ENCODE measurements around the gene RNF112. TPM values are rescaled to one million over a fixed set of nuclear protein-coding genes. Genes with fewer than 3 reads are reported as not detected.
"Not testable (repeated sequence)": the region's sequence is repeated elsewhere in the genome, so short reads cannot be mapped to it uniquely, and the experiment has no call there.

RNF112 gene
- total RNA-seq, 1 donor from 2014 or later, result 0.45 TPM

DNA sequence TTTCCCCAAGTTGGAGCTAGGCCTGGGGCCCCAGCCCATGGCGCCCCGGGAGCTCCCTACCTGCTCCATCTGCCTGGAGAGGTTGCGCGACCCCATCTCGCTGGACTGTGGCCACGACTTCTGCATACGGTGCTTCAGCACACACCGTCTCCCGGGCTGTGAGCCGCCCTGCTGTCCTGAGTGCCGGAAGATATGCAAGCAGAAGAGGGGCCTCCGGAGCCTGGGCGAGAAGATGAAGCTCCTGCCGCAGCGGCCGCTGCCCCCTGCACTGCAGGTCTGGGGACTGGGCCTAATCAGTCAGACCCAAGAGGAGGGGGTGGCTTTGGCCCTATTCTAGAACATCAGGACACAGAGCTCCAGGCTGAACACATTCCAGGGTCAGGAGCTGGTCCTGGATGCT is 1.5 kb downstream of the RNF112 start:
- ATAC-seq, result no peak
- peak; percentile 37 for DNase-seq (ENCODE audit: low spot score)

DNA sequence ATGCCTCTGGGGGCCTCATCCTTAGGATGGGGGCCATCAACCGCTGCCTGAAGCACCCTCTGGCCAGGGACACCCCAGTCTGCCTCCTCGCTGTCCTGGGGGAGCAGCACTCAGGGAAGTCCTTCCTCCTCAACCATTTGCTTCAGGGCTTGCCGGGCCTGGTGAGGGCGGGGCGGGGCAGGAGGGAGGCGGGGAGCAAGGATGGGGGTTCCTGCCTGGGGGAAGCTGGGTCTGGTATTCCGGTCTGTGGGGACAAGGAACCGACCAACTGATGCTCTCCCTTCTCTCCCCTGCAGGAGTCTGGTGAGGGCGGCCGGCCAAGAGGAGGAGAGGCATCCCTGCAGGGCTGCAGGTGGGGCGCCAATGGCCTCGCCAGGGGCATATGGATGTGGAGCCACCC is 2.0 kb downstream of the RNF112 start:
- peak; percentile 40 for DNase-seq (ENCODE audit: low spot score)
- ATAC-seq, result no peak

DNA sequence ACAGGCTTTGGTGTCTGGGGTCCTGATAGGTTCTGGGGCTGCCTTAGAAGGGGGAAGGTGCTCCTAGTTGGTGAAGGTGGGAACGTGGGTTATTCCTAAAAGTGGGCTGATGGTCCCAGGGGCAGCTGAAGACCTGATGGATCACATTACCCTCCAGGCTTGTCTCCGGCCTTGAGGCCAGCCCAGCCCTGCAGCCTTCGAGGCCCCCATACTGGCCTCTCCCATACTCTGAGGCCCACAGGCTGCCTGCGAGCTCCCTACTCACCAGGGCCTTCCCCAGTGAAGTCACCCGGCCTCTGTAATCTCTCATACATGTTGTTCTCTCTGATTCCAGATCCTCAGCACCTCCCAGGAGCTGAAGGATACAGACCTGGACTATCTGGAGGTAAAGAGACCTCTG is 2.7 kb downstream of the RNF112 start:
- ATAC-seq, result no peak
- no peak for DNase-seq (ENCODE audit: low spot score)

DNA sequence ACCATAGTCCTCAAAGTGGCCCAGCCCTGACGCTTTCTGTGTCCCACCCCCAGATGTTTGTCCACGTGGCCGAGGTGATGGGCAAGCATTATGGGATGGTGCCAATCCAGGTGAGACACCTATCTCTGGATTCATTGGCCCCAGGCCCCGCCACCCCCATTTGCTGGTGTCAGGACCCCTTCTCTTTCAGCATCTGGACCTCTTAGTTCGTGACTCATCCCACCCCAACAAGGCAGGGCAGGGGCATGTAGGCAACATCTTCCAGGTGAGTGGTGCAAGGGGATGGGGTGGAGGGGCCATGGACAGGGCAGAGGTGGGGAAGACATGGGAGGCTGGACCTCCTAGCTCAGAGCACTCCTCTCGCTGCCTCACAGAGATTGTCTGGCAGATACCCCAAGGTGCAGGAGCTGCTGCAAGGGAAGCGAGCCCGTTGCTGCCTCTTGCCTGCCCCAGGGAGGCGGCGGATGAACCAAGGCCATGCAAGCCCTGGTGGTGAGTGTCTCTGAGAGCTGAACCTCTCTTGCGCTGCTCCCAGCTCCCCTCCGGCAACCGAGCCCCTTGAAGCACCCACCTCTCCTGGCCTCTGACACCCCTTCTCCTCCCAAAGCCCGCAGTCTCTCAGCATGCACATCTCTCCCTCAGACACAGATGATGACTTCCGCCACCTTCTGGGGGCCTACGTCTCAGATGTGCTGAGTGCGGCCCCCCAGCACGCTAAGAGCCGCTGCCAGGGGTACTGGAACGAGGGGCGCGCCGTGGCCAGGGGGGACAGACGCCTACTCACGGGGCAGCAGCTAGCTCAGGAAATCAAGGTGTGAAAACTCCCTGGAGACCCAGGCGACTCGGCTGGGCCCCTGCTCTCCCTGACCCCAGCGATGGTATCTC is 3.6 kb downstream of the RNF112 start:
- ATAC-seq, result no peak
- DNase-seq (ENCODE audit: low spot score), result no peak

DNA sequence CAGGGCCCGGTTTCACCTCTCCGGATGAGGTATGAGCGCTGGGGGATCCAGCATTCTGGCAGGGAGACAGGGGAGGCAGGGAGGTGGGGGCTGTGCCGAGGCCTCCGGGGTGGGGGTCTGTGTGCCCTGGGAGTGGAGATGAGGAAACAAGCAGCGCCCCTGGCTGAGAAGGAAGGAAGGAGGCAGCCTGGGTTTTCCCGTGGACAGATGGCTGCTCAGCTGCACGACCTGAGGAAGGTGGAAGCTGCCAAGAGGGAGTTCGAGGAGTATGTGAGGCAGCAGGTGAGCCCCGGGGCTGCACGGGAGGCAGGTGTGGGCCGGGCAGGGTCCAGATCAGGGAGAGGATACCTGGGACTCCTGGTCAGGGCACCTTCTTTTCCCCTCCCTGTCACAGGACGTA is 4.3 kb downstream of the RNF112 start:
- ATAC-seq, result no peak

DNA sequence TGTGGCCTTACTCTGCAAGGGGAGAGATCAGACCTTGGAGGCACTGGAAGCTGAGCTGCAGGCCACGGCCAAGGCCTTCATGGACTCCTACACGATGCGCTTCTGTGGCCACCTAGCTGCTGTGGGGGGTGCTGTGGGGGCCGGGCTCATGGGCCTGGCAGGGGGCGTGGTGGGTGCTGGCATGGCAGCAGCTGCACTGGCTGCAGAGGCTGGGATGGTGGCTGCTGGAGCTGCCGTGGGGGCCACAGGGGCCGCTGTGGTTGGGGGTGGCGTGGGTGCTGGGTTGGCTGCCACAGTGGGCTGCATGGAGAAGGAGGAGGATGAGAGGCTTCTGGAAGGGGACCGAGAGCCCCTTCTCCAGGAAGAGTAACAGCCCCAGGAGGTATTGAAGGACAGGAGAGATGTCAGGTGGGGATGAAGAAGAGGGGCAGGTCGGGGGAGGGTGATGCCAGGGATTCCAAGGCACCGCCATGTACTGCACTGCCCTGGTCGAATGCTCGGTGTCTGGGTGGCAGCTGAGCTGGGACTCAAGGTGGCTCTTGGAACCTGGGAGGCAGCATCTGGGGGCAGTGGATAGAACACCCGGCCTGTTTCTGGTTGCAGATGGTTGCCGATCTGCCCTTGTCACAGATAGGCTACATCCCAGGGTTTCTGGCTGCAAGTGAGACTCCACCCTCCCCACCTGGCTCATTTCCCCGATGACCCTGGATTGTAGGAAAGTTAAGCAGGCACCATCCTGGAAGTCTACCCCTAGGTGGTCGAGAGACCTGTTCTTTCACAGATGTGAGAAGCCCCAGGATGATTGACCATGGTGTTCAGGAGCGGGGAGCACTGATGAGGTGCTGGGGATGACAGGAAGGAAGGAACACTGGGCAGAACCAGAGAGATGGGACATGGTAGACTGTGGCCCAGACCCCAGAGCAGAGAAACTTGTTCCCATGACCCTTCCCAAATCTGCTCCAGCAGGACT is 5.1 kb downstream of the RNF112 start:
- ATAC-seq, result no peak
- DNase-seq (ENCODE audit: low spot score), result no peak

More for the DNA sequence above, 4.3 kb downstream of the RNF112 start:
- no peak for DNase-seq (ENCODE audit: low spot score)

DNA sequence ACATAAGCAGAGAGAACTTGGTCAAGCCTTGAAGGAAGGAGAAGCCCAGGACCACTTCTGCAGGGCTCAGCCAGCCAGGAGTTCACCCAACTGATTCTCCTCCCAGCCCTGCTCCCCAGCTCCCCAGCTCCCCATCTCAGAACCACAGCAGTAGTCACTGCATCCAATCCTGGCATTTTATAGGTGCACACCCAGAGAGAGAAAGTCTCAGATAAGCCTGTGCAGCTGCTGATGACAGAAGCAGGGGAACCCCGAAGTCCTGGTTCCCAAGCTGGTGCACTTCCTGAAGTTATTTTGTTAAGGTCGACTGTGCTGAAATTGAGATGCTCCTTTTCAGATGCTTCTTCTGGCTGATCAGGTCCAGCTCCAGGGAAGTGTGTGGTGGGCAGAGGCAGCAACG is 6.6 kb downstream of the RNF112 start:
- ATAC-seq (no peak), DNase-seq (ENCODE audit: low spot score) (no peak)

DNA sequence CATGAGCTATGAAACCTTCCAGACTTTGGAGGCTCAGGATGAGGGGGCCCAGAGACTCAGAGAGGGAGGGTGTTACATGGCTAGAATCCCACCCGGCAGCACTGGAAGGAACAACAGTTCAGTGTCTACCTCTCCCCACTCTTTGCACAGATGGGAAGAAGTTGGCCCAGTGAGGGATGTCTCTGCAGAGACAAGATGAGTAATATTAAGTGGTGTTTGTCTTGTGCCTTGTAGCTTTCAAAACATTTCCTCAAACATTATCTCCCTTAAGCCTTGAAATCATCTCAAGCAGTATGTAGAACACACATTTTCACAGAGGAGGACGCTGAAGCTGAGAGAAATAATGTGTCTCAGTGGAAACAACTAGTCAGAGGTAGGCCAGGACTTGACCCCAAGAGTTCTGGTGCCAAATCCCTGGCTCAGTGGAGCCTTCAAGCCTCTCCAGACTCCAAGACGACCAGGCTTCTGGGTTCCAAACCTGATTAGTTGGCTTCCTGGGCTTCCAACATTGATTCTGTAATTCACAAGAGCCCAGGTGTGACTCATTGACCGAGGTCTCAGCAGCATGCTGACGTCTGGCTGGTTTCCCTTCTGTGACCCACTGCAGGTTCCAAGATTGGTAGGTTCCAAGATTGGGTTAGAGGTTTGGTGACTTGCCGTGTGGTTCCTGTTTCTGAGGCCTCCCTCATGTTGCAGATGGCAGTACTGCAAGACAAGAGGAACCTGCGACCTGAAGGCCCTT is 7.4 kb downstream of the RNF112 start:
- DNase-seq (ENCODE audit: low spot score) (no peak), ATAC-seq (no peak)

DNA sequence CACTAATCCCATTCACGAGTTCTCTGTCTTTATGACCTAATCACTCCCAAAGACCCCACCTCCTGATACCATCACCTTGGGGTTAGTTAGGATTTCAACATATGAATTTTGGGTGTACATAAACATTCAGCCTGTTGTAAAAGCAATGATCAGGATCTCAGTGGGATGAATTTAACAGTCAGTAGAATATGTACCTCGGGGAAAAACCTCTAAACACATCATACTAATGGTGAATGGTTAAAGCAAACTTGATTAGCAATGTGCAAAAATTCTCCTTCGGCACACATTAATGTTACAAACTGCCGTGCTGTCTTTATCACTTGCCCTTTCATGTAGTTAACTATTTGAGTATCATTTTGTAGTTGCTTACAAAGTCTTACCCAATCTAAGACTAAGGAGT is 10.2 kb downstream of the RNF112 start:
- ATAC-seq (no peak), DNase-seq (ENCODE audit: low spot score) (no peak)

DNA sequence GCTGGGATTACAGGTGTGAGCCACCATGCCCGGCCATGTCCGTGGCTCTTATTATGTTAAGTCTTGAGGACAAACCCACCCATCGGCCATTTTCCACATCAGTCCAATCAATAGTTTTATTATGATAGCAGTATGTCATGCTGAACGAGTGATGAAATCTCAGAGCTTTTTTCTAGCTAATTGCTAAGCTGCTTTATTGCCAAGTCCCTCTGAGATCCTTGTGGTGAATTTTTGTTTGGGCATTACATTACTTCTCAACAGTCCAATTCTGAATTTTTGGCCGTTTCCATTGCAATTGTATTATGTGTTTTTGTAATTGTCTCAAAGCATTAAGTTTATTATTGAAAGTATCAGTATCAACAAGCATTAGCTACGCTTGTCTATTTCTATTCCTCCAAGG is 10.9 kb downstream of the RNF112 start:
- no peak for ATAC-seq
- no peak for DNase-seq (ENCODE audit: low spot score)

DNA sequence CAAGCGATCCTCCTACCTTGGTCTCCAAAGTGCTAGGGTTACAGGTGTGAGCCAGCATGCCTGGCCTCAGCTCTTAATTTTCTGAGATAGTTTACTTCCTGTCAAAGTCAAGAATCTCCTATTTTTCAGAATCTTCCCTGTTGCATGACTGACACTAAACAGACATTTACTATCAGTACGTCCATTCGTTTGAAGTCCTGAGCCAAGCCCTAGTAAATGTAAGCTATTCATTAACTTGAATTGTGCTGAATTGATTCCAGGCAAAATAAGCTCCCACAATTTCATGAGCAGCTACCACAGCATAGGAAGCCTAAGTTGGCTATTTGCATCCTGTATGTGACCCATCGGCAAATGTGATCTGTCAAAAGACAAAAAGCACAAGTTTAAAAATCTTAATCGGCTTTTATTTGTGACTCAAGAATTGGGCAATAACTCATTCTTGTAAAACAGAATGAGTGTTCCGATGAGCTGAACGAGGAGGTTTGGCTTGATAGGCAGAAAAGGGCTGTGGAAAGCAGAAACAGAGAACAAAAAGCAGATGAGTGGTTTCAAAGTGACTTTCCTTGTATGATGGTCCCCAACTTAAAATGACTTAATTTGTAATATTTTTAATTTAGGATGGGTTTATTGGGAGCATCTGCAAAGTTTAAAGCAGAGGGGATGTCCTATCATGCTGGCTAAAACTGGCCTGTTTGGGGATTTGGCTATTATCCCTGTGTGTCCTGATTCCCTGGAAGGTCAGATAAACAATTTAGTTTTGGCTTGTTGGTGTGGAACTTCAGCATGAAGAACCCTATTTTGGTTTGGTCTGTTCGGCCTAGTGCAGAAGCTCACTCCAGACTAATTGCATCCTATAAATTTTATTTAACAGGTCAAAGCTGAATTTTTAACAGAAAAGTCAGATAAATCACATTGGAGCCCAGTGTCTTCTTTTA is 14.2 kb downstream of the RNF112 start:
- ATAC-seq (peak; percentile 87), DNase-seq (ENCODE audit: low spot score) (no peak)

DNA sequence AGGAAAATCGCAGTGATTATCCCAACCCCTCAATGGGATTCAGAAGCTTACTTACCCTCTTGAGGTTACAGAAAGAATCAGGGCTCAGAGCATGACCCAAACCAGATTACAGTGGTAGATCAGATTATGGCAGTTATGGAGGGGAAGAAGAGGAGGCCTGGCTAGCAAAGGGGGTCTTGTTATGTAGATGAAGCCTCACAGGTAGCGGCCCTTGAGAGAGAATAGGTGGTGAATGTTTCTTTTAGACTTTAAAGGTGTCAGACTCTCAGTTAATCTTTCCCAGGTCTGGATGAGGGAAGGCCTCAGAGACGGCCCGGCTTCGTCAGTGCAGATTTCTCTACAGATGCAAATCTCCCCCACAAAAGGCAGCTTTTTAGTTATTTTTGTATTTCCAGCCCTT is 15.6 kb downstream of the RNF112 start:
- ATAC-seq, result no peak
- DNase-seq (ENCODE audit: low spot score), result no peak

DNA sequence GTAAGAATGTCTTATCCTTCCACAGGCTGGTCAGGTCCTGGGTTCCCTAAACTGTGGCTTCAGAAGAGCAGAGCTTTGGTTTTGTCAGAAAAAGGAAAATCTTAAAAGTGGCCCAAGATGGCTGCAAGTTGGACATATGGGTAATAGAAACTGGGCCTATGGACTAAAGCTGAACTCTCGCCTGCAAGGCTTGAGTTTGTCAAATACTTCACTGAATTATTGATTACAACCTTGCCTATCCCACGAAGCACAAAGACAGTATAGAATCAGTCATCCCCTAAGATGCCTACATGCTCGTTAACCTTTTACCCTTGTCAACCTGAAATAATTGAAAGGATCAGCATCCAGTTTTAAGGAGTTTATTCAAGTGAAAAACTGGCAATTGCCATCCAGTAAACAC is 20.7 kb downstream of the RNF112 start:
- DNase-seq (ENCODE audit: low spot score) (no peak), ATAC-seq (no peak)

DNA sequence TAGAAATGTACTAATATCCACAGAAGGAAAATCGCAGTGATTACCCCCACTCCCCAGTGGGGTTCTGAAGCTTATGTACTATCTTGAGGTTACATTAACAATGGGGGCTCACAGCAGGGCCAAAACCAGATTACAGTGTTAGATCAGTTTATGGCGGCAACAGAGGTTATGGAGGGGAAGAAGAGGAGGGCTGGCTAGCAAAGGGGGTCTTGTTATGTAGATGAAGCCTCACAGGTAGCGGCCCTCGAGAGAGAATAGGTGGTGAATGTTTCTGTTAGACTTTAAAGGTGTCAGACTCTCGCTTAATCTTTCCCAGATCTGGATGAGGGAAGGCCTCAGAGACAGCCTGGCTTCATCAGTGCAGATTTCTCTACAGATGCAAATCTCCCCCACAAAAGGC is 22.2 kb downstream of the RNF112 start:
- no peak for ATAC-seq

DNA sequence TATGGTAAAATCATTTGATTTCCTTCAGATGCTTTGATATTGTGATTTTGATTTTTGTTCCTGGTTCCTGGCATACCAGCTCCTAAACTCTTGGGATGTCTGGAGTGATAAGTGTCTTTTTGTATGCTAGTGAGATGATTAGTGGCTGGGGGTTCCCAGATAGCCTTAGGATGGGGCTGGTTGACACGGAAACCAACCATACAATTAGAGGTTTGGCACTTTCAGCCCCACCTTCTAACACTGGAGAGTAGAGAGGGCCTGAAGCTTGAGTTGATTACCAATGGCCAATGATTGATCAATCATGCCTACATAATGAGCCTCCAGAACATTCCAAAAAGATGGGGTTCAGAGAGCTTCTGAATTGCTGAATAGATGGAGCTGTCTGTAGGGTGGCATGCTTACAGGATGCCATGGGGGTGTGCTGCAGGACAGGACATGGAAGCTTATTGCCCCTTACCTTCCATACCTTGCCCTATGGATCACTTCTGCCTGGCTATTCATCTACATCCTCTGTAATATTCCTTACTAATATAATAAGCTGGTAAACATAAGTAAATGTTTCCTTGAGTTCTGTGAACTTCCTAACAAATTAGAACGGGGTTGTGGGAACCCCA is 22.8 kb downstream of the RNF112 start:
- ATAC-seq, result no peak
- DNase-seq (ENCODE audit: low spot score), result no peak

More for the DNA sequence above, 22.2 kb downstream of the RNF112 start:
- DNase-seq (ENCODE audit: low spot score), result no peak

DNA sequence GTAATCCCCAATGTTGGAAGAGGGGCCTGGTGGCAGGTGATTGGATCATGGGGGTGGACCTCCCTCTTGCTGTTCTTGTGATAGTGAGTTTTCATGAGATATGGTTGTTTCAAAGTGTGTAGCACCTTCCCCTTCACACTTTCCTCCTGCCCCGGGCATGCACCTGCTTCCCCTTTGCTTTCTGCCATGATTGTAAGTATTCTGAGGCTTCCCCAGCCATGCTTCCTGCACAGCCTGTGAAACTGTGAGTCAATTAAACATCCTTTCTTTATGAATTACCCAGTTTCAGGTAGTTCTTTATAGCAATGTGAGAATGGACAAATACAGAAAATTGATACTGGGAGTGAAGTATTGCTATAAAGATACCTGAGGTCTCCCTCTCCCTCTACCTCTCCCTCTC is 29.4 kb downstream of the RNF112 start:
- no peak for DNase-seq (ENCODE audit: low spot score)
- no peak for ATAC-seq

DNA sequence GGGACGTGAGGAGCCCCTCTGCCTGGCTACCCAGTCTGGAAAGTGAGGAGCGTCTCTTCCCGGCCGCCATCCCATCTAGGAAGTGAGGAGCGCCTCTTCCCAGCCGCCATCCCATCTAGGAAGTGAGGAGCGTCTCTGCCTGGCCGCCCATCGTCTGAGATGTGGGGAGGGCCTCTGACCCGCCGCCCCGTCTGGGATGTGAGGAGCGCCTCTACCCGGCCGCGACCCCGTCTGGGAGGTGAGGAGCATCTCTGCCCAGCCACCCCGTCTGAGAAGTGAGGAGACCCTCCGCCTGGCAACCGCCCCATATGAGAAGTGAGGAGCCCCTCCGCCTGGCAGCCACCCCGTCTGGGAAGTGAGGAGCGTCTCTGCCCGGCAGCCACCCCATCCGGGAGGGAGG is 30.3 kb downstream of the RNF112 start:
- not testable (repeated sequence) for DNase-seq (ENCODE audit: low spot score); ATAC-seq

DNA sequence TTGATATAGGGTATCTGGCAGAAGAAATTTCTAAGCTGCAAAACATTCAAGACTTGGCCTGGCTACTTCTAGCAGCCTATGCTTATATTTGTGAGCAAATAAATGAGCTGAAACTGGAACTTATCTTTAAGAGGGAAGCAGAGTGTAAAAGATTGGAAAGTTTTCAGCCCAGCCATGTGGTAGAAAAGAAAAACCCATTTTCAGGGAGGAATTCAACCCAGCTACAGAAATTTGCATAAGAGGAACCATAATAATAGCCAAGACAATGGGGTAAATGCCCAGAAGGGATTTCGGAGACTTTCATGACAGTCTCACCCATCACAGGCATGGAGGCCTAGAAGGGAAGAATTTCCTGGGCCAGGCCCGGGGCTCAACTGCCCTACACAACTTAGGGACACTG is 31.7 kb downstream of the RNF112 start:
- ATAC-seq (no peak), DNase-seq (ENCODE audit: low spot score) (no peak)

DNA sequence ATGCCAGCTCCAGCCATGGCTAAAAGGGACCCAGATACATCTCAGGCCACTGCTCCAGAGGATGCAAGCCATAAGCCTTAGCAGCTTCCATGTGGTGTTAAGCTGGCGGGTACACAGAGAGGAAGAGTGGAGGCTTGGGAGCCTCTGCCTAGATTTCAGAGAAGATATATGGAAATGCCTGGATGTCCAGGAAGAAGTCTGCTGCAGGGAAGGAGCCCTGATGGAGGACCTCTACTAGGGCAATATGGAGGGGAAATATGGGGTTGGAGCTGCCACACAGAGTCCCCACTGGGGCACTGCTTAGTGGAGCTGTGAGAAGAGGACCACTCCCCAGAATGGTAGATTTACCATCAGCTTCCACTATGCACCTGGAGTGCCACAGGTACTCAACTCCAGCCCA is 32.1 kb downstream of the RNF112 start:
- ATAC-seq, result no peak
- DNase-seq (ENCODE audit: low spot score), result no peak

DNA sequence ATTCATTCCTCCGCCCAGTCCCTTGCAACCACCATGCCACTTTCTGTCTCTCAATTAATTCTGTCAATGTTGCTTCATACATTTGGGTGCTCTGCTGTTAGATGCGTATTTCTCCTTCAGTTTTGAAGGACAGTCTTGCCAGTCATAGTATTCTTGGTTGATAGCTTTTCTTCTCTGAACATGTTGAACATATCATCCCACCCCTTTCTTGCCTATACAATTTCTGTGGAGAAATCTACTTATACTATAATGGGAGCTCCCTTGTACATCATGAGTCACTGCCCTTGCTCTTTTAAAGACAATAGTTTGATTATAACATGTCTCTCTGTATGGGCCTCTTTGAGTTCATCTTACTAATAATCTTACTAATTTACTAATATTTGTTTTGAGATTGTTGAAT is 34.1 kb downstream of the RNF112 start:
- DNase-seq (ENCODE audit: low spot score), result no peak
- ATAC-seq, result no peak
